HG03575 (cell line): ENCODE data around the gene PHC1.

Source experiments
- ATAC-seq: cut with Tn5 transposase; IDR thresholded peaks from one replicate; pipeline ENCODE4 v1.9.1; 2021; ENCODE audit not compliant: unreplicated experiment, insufficient number of reproducible peaks, low FRiP score; ENCODE audit errors: extremely low read depth

PHC1 gene

DNA sequence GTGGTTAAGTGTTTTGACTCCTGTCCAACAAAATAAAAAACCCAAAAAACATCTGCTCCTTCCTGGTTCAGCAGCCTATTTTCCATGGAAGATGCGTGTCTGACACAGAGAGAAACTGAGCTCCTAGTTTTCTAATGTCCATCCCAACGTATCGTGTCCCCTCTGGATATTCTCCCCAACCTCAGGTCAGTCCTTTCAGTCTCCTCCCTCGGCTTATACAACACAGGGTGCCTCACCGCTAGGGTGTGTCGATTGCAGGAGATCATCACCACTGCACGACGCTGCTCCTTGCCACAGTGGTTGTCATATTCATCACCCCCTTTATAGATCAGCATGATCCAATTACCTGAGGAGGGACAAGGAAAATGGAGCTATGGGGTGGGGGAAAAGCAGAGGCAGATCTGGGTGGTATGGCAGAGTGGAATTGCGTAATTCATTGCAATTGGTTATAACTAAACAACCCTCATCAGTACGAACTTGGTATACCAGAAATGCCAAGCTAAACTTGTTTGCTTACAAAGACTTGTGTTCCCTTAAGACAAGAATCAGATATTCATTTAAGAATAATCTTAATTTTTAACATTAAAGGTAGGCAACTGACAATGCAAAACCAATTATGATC is 29.4 kb downstream of the PHC1 start:
- ATAC-seq: no peak

DNA sequence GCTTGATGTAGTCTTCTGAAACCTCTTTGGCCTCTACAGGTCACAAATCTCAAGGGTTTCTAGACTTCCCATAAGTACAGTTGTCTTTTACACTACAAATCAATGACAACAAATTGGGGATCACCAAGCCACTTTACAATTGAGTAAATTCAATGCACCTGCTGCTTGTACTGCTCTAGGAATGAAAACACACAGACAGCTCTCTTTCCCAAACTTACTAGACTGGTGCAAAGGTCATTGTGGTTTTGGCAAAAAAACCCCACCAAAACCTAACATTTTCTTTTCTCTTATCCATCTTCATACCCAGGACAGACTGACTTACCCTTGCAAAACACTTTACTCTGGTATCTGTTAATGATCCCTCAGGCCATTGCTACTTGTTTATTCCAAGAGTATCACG is 32.4 kb downstream of the PHC1 start:
- ATAC-seq: no peak

DNA sequence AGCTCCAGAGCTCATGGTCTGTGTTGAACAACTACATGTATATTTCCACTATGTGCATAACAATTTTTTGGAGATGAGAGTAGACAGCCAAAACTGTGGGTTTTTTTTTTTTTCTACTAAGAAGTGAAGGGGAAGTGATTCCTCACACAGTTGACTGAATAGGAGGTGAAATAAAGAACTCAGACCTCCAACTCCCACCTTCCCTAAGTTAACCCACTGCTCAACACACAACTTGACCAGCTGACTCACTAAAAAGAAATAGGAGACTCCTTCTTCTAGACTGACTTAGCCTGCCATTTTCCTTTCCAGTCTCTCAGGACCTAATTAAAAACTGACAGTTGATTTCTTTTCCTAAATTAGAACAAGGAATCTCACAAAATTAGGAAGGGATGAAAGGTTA is 33.4 kb downstream of the PHC1 start:
- ATAC-seq: no peak

DNA sequence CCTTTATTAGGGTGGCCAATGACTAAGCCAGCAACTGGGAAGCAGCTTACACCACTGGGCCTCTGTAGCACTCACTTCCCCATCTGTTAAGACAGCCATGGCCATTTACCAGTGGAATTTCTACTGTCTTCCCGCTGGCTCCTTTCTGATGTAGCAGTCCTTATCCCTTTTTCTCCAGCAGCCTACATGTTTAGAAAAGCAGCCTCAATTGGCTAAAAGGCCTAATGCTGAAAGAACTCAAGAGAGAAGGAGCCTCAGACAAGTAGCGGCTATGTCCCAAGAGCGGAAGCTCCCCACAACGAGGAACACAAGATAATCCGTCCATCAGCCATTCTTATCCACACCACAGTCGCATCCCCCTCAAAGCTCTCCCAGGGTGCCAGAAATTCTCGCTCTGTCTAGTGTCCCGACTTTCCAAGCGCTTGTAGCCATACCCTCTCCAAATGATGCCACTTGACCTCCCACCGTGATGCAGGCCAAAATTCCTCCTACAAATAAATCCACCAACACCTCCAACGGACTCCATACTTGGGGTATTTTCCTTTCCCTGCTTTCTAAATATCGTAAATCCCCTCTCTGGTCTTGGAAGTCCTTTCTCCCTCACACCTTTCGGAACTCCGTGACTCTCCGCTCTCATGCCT is 34.5 kb downstream of the PHC1 start:
- ATAC-seq: no peak

DNA sequence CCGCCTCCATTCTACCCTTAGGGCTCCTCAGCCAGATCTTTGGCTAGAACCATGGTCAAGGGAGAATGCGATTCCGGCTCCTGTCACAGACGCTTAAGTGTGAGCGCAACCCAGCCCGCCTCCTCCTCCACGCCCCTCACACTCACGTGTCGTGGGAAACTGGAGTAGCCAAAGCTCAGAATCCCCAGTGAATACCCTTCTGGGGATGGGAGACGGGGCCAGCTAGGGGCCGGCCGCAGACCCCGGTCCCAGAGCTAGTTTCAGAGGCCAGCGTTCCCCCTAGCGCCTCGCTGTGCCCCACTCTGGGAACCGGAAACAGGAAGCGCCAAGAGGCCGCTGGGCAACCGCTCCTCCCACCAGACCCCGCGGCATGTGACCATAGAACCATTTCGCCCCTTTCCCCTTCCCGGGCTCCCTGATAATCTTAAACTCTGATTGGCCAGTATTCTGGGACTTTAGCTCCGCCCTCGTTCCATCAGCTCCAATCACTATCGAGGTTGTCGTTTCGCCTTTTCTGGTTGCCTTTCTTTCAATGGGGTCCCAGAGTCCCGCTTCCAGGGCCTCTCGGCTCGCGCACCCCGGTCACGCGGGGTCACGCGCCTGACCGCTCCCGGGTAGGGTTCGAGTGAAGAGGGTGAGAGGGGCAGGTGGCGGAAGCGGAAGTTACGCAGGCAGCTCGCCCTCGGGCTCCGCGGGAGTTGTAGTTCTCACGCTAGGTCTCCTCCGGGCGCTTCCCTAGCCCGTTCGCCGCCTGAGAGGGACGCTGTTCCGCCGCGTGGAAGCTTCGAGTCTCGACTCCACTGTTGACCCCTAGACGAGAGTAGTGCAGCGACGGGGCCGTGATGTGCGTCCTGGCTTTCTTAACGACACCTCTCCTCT is 35.3 kb downstream of the PHC1 start, which contains the start of gene M6PR:
Gene M6PR (minus strand): TSS at position 304 of the 879 bp plus-strand sequence. CDS start 3,241 bp downstream, outside the sequence.
- peak; percentile 56 for ATAC-seq

DNA sequence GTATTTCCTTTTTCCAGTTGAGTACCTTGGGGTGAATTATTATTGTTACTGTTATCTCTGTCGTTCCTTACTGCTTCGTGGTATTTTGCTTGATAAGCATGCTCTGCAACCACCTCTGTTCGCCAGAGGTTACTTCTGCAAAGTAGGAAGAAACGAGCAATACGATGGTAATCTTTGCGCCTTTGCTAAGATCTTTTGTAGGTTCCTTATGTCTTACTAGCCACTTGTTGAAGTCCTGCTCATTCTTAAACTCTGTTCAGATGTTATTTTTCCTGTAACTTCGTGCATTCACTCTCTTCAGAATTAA is 35.9 kb downstream of the PHC1 start:
- peak; percentile 6 for ATAC-seq

DNA sequence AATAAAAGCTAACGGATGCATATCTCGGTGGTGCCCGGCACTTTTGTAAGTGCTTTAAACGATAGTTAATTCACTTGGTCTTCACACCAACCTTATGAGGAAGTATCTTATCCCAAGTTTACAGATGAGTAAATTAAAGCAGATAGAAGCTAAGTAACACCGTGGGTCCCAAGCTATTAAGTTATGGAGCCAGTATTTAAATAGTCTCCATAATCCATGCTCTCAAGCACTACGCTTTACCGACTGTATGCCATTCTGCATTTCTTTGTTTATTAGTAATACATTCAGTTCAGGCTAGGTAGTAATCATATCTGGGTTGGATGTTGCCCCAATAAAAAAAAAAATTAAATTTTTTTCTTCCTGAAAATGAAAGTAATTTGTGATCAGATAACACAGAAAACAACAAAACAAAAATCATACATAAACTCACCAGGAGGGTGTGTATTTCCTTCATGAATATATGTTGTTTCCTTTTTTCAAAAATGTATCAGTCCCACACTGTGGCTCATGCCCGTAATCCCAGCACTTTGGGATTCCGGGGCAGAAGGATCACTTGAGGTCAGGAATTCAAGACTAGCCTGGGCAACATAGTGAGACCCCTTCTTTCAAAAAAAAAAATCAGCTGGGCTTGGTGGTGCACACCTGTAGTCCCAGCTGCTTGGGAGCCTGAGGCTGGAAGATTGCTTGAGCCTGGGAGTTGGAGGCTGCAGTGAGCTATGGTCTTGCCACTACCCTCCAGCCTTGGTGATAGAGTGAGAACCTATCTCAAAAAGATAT is 36.6 kb downstream of the PHC1 start:
- no peak for ATAC-seq

DNA sequence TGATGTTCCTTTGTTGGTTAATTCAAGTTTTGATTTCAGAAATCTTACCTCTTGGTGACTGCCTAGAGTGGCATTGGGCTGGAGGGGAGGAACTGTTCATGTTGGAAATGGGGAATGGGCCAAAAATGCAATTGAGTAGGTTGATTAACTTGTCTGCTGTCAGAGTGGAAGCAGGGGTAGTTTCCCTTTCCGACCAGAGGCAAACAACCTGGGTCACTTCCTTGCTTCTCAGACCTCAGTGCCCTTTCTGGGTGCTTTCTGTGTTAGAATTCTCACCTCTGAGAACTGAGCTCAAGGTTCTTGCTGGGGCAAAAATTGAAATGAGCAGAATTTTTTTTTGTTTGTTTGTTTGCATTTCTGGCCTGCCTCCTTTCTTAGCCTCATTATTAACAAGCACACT is 37.4 kb downstream of the PHC1 start:
- no peak for ATAC-seq

DNA sequence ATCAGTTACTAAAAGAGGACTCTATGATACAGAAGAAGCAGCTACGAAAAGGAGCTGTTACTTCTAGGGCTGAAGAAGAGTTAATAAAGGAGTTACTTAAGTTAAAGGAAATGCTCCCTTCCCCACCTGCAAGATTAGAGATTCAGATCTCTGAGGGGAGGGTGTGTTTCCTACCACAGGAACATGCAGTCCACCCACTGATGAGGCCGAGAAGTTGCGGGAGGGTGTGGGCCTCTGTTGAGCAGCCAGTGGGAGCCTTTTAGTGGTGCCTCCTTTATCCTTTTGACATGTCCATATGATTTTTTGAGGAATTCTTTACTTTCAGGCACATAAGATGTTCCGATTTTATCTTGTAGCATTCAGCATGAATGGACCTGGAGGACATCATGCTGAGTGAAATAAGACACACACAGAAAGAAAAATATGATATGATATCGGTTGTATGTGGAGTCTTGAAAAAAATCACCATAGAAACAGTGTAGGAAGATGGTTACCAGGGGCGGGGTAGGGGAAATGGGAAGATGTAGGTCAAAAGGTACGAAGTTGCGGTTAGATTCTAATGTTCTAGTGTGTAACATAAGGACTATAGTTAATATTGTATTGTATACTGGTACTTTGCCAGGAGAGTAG is 39.6 kb downstream of the PHC1 start:
- ATAC-seq: no peak

DNA sequence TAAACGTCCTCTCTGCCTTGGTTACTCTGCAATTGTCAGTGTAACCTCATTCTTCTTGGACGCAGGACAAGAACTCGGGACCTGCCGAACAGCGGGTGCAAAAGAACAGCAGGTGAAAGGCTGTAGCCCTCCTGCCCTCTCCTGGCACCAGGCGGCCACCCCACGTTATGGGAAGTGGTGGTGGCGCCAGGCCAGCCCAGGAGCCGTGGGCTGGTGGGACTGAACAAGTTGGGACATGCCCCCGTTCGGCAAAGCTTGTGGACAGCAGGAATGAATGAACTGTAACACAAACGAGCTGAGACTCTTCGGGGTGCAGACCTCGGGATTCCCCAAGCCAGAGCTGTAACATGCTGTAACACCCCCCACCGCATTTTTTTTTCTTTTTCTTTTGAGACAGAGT is 41.8 kb downstream of the PHC1 start:
- ATAC-seq: no peak

DNA sequence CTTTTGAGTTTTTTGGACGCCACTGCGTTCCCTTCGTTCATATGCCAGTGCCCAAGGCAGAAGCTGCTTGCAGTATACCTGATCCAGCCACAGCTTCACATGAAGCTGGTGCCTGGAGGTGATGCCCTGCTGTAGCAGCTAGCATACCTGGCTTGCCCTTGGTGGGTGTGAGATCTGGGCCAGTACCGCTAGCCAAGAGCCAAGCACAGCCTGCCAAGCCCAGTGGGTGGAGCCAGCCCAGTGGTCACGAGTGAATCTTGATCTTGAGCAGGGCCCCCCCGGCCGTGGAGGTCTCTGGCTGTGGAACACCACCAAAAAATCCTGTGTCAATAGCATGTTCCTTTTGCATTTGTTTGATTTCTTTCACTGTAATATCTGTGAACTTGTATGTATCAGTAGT is 42.5 kb downstream of the PHC1 start:
- ATAC-seq: no peak

DNA sequence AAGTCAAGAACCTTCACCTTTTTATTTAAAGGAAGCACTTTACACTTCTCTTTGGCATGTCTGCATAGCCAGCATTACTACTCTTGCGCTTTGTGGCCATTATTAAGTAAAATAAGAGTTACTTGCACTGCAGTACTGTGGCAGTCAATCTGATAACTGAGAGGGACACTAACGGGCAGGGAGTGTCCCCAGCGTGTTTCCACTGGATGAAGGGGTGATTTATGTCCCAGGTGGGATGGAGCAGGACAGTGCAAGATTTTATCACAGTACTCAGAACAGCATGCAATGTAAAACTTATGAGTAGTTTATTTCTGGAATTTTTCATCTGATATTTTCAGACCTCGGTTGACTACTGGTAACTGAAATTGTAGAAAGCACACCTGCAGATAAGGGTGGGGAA is 43.3 kb downstream of the PHC1 start:
- no peak for ATAC-seq

DNA sequence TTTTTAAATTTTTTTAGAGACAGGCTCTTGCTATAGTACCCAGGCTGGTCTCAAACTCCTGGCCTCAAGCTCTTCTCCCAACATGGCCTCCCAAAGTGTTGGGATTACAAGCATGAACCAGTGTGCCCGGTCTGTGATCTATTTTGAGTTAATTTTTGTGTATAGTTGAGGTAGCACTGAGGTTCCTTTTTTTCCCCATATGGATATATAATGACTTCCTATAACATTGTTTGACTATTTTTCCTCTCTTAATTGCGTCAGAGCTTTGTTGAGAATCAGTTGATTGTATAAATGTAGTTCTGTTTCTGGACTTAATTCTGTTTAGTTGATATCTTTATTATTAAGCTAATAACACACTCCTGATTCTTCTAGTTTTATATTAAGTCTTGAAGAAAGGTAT is 43.8 kb downstream of the PHC1 start:
- ATAC-seq: no peak

DNA sequence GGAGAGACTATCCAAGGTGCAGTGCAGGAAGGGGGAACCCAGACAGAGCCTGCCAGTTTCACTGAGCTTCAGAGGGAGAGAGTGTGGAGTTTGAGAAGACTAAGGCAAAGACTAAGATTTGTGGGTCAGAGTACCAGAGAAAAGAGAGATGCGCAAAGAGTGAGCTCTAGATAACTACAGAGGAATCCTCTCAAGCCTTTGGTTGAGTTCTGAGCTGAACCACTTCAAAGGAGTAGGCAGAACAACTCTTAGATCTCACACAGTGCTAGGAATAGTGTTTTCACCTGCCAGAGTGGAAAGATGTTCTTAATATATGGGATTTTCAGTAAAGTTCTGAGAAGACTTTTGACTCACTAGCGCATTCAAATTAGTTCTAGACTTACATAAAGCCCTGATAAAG is 45.9 kb downstream of the PHC1 start:
- ATAC-seq: no peak

DNA sequence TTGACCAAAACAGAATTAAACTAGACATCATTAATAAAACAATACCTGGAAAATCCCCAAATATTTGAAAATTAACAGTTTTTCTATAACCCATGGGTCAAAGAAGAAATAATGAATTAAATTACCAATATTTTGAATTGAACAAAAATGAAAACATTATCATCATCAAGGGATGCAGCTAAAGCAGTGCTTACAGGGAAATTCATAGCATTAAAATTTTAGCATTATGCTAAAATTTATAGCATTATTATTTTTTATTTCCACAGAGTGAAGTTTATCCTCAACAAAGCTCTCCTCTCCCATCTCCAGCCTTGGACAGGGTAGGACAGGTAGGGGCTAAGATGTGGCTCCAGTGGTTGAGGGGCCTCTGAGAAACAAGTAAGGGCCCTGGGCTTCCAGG is 54.5 kb downstream of the PHC1 start:
- no peak for ATAC-seq

DNA sequence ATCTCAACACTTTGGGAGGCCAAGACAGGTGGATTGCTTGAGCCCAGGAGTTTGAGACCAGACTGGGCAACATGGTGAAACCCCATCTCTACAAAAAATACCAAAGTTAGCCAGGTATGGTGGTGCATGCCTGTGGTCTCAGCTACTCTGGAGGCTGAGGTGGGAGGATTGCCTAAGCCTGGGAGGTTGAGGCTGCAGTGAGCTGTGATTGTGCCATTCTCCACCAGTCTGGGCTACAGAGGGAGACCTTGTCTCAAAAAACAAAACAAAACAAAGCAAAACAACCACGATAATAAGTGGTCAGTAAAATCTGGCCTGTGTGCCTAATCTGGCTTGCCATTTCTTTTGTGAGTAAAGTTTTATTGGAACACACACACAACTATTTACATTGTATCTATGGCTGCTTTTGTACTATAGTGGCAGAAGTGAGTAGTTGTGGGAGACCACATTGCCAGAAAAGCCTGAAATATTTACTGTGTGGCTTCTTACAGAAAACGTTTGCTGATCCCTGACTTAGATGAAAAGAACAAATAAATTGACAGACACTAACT is 55.6 kb downstream of the PHC1 start:
- ATAC-seq: no peak

DNA sequence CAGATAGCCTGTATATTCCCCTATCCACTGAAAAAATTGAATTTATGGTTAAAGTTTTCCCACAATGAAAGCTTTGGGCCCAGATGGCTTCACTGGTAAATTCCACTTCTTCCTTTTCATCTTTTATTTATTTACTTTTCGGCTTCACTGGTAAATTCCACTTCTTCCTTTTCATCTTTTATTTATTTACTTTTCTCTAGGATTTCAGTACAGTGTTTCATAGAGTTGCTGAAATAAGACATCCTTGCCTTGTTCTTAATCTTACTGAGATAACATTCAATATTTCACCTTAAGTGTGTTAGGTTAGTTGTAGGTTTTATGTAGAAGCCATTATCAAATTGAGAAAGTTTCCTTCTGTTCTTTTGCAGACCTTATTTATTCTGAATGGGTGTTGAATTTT is 56.1 kb downstream of the PHC1 start:
- ATAC-seq: no peak

DNA sequence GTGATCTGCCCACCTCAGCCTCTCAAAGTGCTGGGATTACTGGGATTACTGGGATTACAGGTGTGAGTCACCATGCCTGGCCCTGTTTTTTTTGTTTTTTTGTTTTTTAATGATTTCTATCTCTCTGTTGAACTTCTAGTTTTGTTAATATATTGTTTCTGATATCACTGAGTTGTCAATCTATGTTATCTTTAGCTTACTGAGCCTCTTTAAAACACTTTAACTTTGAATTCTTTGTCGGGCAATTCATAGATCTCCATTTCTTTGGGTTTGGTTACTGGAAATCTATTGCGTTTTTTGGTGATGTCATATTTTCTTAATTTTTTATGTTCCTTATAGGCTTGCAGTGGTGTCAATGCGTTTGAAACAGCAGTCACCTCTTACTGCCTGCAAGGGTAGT is 65.8 kb downstream of the PHC1 start:
- no peak for ATAC-seq

DNA sequence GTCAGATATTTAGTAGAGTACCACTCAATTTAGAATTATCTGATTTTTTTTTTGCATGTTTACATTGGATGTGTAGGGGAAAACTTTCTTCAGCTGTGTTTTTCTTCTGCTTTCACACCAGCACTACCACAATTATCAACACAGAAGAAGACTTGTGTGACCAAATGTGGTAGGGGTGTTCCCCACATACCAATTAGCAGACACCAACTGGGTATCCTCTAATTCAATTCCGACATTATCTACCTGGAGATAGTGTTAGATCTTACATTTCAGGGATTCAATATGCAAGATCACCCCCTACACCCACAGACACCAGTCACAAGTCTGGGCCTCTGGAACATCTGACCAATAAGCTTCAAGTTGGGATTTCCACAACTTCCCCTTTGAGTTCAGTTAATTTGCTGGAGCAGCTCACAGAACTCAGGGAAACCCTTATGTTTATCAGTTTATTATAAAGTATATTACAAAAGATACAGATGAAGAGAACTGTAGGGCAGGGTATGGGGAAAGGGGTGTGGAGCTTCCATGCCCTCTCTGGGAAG is 71.0 kb downstream of the PHC1 start:
- ATAC-seq: no peak
